Measurements from ENCODE around the gene TIMP2. TPM values are rescaled to one million over a fixed set of nuclear protein-coding genes. Genes with fewer than 3 reads are reported as not detected.

TIMP2 gene
- polyA plus RNA-seq, 2 of the 4 experiments (the other 2 are of a cell fraction): 68.1 to 166 TPM

DNA sequence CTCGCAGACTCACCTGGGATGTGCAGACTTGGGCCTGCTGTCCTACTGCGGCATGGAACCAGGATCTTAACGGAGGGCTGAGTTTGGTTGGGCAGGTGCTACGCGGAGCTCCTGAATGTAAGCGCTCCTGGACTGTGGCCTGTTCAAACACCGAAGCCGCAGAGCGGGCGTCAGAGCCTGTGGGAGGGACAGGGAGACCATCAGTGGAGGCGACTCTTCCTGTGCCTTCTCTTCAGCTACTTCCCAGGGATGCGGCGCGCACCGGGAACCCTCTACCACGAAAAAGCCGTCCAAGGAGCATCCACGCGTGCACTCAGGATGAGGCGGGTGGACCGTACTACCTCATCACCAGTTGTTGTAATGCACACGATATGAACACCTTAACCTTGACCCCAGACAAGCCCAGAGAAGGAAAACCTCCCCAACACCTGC is 86.6 kb downstream of the TIMP2 start (continued):
- no peak for TF ChIP-seq GATA3 (IDR thresholded peaks at IDR 0.05; ENCODE audit: borderline replicate concordance)
- TF ChIP-seq PHF8 (IDR thresholded peaks at IDR 0.05; ENCODE audit: borderline replicate concordance, low read depth): no peak
- no peak for TF ChIP-seq FOSL2 (IDR thresholded peaks at IDR 0.05)
- no peak for TF ChIP-seq FOSL2 (CRISPR knock-in tag; IDR thresholded peaks at IDR 0.05)
- TF ChIP-seq, protein P1, sequence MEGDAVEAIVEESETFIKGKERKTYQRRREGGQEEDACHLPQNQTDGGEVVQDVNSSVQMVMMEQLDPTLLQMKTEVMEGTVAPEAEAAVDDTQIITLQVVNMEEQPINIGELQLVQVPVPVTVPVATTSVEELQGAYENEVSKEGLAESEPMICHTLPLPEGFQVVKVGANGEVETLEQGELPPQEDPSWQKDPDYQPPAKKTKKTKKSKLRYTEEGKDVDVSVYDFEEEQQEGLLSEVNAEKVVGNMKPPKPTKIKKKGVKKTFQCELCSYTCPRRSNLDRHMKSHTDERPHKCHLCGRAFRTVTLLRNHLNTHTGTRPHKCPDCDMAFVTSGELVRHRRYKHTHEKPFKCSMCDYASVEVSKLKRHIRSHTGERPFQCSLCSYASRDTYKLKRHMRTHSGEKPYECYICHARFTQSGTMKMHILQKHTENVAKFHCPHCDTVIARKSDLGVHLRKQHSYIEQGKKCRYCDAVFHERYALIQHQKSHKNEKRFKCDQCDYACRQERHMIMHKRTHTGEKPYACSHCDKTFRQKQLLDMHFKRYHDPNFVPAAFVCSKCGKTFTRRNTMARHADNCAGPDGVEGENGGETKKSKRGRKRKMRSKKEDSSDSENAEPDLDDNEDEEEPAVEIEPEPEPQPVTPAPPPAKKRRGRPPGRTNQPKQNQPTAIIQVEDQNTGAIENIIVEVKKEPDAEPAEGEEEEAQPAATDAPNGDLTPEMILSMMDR (IDR thresholded peaks at IDR 0.05): no peak
- no peak for TF ChIP-seq CBX8 (IDR thresholded peaks at IDR 0.05)
- TF ChIP-seq, protein P2, sequence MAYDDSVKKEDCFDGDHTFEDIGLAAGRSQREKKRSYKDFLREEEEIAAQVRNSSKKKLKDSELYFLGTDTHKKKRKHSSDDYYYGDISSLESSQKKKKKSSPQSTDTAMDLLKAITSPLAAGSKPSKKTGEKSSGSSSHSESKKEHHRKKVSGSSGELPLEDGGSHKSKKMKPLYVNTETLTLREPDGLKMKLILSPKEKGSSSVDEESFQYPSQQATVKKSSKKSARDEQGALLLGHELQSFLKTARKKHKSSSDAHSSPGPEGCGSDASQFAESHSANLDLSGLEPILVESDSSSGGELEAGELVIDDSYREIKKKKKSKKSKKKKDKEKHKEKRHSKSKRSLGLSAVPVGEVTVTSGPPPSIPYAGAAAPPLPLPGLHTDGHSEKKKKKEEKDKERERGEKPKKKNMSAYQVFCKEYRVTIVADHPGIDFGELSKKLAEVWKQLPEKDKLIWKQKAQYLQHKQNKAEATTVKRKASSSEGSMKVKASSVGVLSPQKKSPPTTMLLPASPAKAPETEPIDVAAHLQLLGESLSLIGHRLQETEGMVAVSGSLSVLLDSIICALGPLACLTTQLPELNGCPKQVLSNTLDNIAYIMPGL (CRISPR knock-in tag; IDR thresholded peaks at IDR 0.05; ENCODE audit: borderline replicate concordance): no peak
- TF ChIP-seq POLR2AphosphoS2 (conservative IDR thresholded peaks at IDR 0.05; ENCODE audit: low read length): no peak

DNA sequence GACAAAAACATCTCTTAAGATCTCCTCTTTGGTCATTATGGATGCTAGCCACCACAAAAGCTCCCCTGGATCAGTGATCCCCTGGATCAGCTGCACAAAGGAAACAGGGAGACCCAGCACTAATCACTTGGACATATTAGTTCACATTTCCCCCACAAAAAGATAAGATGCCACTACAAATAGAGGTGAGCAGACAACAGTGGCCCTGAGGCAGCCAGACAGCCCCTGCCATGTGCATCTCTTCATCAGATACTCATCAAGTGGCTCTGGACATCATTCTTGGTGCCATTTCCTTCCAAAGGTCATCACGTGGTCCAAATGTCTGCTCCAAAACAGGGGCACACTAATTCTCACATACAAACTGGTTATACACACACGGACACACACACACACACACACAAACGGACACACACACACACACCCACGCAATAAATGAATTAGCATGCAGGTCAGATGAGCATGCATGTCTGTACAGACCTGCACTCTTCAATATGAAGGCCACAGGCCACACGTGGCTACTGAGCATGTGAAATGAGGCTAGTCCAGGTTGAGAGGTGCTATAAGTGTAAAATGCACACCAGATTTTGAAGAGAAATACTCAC is 88.7 kb downstream of the TIMP2 start:
- no peak for TF ChIP-seq RCOR1 (IDR thresholded peaks at IDR 0.05; ENCODE audit: low read depth, low read length)
- no peak for TF ChIP-seq CHD2 (IDR thresholded peaks at IDR 0.05; ENCODE audit: low read length, partially characterized antibody)
- no peak for TF ChIP-seq RNF2 (IDR thresholded peaks at IDR 0.05; ENCODE audit: borderline replicate concordance, low read depth)
- no peak for TF ChIP-seq FOXS1 (CRISPR knock-in tag; IDR thresholded peaks at IDR 0.05)
- TF ChIP-seq MAZ (IDR thresholded peaks at IDR 0.05; ENCODE audit: borderline replicate concordance, low read depth, low read length): no peak
- no peak for TF ChIP-seq ESRRA (IDR thresholded peaks at IDR 0.05; ENCODE audit: borderline replicate concordance, low read length)
- TF ChIP-seq, protein P3, sequence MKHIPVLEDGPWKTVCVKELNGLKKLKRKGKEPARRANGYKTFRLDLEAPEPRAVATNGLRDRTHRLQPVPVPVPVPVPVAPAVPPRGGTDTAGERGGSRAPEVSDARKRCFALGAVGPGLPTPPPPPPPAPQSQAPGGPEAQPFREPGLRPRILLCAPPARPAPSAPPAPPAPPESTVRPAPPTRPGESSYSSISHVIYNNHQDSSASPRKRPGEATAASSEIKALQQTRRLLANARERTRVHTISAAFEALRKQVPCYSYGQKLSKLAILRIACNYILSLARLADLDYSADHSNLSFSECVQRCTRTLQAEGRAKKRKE (CRISPR knock-in tag; IDR thresholded peaks at IDR 0.05; ENCODE audit: low read depth): no peak
- no peak for TF ChIP-seq FOSB (CRISPR knock-in tag; IDR thresholded peaks at IDR 0.05)
- no peak for TF ChIP-seq RFX5 (IDR thresholded peaks at IDR 0.05)
- TF ChIP-seq USF2 (IDR thresholded peaks at IDR 0.05): no peak
- no peak for TF ChIP-seq SREBF2 (IDR thresholded peaks at IDR 0.05)
- peak; percentile 79; the same call in 1 of the 2 replicates for TF ChIP-seq POLR2AphosphoS2 (conservative IDR thresholded peaks at IDR 0.05; ENCODE audit: low read length)
- TF ChIP-seq JUN (IDR thresholded peaks at IDR 0.05): 0 out of 5 replicates have a peak, but pooled peaks of 1 of the 2 experiments have one; percentile 3
- TF ChIP-seq TP53 (CRISPR knock-in tag; IDR thresholded peaks at IDR 0.05): no peak
- TF ChIP-seq, protein P4, sequence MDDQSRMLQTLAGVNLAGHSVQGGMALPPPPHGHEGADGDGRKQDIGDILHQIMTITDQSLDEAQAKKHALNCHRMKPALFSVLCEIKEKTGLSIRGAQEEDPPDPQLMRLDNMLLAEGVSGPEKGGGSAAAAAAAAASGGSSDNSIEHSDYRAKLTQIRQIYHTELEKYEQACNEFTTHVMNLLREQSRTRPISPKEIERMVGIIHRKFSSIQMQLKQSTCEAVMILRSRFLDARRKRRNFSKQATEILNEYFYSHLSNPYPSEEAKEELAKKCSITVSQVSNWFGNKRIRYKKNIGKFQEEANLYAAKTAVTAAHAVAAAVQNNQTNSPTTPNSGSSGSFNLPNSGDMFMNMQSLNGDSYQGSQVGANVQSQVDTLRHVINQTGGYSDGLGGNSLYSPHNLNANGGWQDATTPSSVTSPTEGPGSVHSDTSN (IDR thresholded peaks at IDR 0.05): no peak
- TF ChIP-seq RARB (CRISPR knock-in tag; IDR thresholded peaks at IDR 0.05): no peak
- TF ChIP-seq KDM5A (IDR thresholded peaks at IDR 0.05): no peak
- DNase-seq (ENCODE audit: low read depth in 1 of 2, low spot score in 1 of 2): no peak
- no peak for ATAC-seq
- CTCF ChIA-PET: interaction anchor here (1.2 to 1.8 kb wide), 5 partner anchors 8 to 391 kb away, joined by 3 to 12 read pairs (median 5); no protein-coding TSS in a partner anchor
- POLR2A ChIA-PET: no interaction called here
- no peaks in the 10 kb centered on the region for H3K9me3 ChIP-seq
- H3K4me2 ChIP-seq: no peak overlapping the region
- no peak overlapping the region for H3K4me3 ChIP-seq
- H3K27ac ChIP-seq: no peak overlapping the region
- peaks cover 15% of the 10 kb centered on the region for H3K4me1 ChIP-seq
- 65% methylated on average over 5 of the region's 5 CpGs for WGBS (ENCODE audit: missing lambda C conversion rate)
- no peak for FAIRE-seq
